ENCODE results near the gene NTF4.

GRCh38 chr19:49016067-49016839, 48.4 kb downstream of the NTF4 start:
- TF ChIP-seq FOXA1 (IDR thresholded peaks at IDR 0.05) (no peak), CTBP1 (IDR thresholded peaks at IDR 0.05; ENCODE audit: borderline replicate concordance) (no peak), BHLHE40 (IDR thresholded peaks at IDR 0.05; ENCODE audit: borderline replicate concordance) (no peak), PKNOX1 (IDR thresholded peaks at IDR 0.05) (no peak), FOXK2 (IDR thresholded peaks at IDR 0.05) (no peak), FOXM1 (IDR thresholded peaks at IDR 0.05; ENCODE audit: borderline replicate concordance) (no peak), ELF4 (IDR thresholded peaks at IDR 0.05) (no peak), SP1 (IDR thresholded peaks at IDR 0.05) (no peak)
